GM10266 (cell line): ENCODE data around the gene DLG2.

ENCODE experiments used
- DNase-seq: peaks from one replicate; pipeline ENCODE4 v3.0.0; 2012; ENCODE audit errors: extremely low spot score
- TF ChIP-seq, protein P1 (sequence below): IDR thresholded peaks from 2 replicates; pipeline ENCODE4 v1.5.1; 2012; ENCODE audit warnings: mild to moderate bottlenecking, low read depth; ENCODE audit not compliant: control insufficient read depth, insufficient read depth; ENCODE audit errors: missing control alignments

The DLG2 gene

DNA sequence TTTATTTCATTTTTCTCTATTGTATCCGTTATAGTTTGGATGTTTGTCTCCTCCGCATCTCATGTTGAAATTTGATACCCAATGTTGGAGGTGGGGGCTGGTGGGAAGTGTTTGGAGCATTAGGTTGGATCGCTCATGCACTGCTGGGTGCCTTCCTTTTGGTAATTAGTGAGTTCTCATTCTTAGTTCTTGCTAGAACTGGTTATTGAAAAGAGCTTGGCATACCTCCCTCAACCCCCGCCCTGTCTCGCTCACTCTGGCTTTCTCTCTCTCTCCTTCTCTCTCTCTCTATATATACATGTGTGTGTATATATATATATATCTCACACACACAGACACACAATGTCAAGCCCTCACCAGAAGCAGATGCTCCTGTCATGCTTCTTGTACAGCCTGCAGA is 978.7 kb downstream of the DLG2 start:
- TF ChIP-seq, protein P1, sequence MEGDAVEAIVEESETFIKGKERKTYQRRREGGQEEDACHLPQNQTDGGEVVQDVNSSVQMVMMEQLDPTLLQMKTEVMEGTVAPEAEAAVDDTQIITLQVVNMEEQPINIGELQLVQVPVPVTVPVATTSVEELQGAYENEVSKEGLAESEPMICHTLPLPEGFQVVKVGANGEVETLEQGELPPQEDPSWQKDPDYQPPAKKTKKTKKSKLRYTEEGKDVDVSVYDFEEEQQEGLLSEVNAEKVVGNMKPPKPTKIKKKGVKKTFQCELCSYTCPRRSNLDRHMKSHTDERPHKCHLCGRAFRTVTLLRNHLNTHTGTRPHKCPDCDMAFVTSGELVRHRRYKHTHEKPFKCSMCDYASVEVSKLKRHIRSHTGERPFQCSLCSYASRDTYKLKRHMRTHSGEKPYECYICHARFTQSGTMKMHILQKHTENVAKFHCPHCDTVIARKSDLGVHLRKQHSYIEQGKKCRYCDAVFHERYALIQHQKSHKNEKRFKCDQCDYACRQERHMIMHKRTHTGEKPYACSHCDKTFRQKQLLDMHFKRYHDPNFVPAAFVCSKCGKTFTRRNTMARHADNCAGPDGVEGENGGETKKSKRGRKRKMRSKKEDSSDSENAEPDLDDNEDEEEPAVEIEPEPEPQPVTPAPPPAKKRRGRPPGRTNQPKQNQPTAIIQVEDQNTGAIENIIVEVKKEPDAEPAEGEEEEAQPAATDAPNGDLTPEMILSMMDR: no peak
- no peak for DNase-seq

DNA sequence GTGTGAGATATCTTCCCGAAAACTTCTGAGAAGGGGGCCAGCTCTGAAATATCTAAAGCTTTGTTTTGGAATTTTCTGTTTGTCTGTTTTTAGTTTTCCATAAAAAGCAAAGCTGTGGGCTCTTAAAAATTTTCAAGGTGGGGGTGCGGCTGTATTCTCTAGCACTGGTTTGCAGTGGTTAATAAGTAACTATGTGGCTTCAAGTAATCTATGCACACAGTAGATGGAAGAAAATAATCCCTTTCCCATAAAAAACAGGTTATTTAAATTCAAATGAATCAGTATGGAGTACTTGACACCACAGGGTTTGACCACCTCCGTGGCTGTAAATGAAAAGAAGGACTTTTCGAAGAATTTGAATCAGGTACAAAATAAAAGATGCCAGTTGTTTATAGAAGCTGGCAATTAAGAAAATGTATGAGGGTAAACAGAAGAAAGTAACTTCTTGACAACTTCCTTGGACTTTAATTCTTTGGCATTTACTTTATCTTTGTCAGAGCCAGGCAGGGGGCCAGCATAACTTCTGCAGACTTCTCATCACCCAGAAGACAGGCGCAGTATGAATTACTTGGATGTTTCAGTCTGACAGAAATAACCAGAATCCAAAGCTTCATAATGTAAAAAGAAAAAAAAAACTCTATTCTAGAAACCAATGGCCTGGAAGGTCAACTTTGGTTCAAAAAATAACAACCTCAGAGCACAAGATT is 981.0 kb downstream of the DLG2 start:
- TF ChIP-seq, protein P1: no peak
- DNase-seq: no peak

DNA sequence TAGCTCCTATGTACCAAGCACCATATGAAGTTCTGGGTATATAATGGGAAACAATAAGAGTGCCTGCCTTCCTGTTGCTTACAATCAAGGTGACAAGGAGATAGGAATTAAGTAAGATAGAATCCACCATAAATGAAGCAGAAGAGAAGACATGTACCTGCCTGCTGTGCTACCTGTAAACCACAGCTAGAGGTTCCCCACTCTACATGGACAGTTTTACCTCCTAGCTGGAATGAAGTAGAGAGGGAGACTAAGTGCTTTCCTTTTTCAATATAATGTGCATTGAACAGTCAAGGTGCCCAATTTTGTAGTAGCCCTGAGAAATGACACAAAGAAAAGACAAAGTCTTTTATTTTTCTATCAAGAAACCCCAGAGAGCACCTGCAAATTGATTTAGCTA is 984.6 kb downstream of the DLG2 start:
- TF ChIP-seq, protein P1: no peak
- no peak for DNase-seq

DNA sequence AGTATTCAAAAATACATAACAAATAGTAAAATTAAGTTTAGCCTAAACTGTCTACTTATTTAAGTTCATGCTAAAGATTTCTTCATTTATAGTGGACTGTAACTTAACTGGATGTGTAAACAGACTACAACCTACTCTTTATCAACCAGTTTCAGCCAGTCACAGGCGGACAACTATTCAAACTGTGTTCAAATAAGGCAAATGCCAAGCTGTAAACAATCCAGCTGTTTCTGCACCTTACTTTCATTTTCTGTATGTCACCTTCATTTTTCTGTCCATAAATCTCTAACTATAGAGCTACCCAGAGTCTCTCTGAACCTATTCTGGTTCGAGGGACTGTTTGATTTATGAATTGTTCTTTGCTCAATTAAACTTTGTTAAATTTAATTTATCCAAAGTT is 992.8 kb downstream of the DLG2 start:
- TF ChIP-seq, protein P1: no peak
- no peak for DNase-seq

DNA sequence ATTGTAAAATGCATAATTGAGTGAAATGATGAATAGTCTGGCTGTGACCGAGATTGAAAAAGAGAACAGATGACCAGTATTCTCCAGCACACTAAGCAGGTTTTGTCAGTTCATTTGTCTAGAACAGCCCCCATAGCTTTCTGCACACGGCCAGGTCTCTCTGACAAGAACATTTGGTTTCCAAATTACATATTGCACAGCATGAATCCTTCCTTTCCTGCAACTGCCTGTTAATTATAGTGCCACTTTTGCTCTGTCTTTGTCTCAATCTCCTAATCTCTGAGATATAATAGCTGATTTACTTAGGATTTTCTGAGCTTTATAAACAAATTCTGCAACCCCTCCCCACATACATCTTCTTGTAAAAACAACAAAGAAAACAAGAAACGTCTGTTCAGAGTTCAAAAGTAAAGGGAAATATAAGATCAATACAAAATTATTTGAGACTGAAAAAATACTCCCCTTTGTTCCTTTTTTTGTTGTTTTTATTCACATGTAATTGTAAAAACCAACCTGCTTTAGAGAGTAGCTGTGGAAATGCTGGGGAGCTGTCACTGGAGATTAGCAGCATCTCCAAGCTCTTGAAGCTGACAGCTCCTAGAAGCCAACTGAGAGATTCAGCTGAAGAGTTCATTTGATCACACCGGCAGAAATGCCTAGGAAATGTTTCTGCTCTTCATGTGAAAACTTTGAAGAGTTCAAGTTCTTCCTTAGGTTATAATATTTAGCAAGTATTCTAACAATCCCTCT is 998.1 kb downstream of the DLG2 start:
- no peak for DNase-seq

DNA sequence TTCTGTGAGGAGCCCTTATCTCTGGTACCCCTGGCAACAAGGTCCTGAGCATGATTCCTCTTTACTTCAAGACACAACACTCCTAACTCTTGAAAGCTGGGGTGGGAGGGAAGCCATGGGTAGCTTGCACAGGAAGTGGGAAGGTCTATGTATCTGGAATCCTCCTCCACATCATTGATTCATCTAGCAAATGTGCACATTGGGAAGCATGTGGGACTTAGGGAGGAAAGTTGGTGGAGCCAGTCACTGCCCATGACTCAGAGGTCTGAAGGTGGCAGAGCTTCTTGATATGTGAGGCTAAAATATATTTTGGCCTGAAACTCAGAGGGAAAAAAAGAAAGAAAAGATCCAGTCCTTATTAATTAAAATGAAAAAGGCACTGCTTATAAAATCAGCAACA is 1000.9 kb downstream of the DLG2 start:
- TF ChIP-seq, protein P1: no peak
- DNase-seq: no peak

More for the DNA sequence above, 998.1 kb downstream of the DLG2 start:
- TF ChIP-seq, protein P1: no peak

DNA sequence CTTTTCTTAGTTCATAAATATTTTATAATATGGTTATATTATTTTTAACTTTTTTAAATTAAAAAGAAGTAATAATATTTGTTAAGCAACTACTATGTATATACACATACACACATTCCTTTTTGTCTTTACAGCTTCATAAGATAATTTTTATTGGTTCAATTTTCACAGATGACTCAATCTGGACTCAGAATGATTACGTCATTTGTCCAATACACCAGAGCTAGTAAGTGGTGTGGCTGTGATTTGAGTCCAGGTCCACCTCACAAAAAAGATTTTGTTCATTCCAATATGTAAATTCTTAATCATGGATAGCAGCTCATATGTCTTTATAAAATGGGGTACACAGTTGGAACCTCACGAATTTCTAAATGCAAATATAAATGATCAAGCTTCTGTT is 1014.5 kb downstream of the DLG2 start:
- DNase-seq: no peak
- TF ChIP-seq, protein P1: no peak
